Body of pancreas (tissue), 4 donors: ENCODE measurements around the gene B4GALNT3.

Experiments used
- CTCF ChIP-seq, 7 experiments: fragments of 450-650 bp in 4 of 7; fragments of 200-600 bp in 3 of 7; sonication (generic) in 3 of 7; IDR thresholded peaks; one replicate each; pipeline ENCODE4 v1.5.1; 2016 to 2019; ENCODE audit warnings: antibody characterized with exemption in 7 of 7
- POLR2A ChIP-seq, 3 donors: fragments of 450-650 bp; IDR thresholded peaks; one replicate each; pipeline ENCODE4 v1.6.1; 2016; ENCODE audit warnings: antibody characterized with exemption in 3 of 3, mild to moderate bottlenecking in 2 of 3

DNA sequence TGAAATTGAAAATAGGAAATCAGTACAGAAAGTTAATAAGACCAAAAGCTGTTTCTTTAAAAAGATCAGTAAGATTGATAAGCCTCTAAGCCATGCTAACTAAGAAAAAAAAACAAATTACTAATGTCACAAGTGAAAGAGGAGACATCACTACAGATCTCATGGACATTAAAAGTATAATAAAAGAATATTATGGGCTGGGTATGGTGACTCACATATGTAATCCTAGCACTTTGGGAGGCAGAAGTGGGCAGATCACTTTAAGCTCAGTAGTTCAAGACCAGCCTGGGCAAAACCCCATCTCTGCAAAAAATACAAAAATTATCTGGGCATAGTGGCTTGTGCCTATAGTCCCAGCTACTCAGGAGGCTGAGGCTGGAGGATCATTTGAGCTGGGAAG, 30.5 kb downstream of the B4GALNT3 start:
- TF ChIP-seq CTCF (IDR thresholded peaks at IDR 0.05) (no peak), POLR2A (IDR thresholded peaks at IDR 0.05) (no peak)
